Epidermal melanocyte (primary cell): ENCODE results near the gene SLC35F6.

Experiments used
- DNase-seq: peaks from one replicate; pipeline ENCODE4 v3.0.0; 2011; ENCODE audit warnings: low spot score; ENCODE audit not compliant: insufficient read length

Gene SLC35F6

GRCh38 chr2:26764078-26764887 lies at the start of gene SLC35F6:
Gene SLC35F6 (plus strand): TSS chr2:26764284. CDS start chr2:26764350, 66 bp downstream.
- peak; percentile 71 for DNase-seq

- no peak for DNase-seq
These were observed 48.4 kb upstream of the SLC35F6 start for GRCh38 chr2:26715528-26716270.

- DNase-seq: no peak
These were observed 47.7 kb upstream of the SLC35F6 start for GRCh38 chr2:26716340-26716739.

GRCh38 chr2:26716769-26717168 lies 47.3 kb upstream of the SLC35F6 start:
- DNase-seq: no peak

- DNase-seq: no peak
These were observed 46.7 kb upstream of the SLC35F6 start for GRCh38 chr2:26717362-26717761.

- no peak for DNase-seq
These were observed 45.0 kb upstream of the SLC35F6 start for GRCh38 chr2:26718949-26719686.

- DNase-seq: no peak
These were observed 43.6 kb upstream of the SLC35F6 start for GRCh38 chr2:26720322-26721114.

- DNase-seq: no peak
These were observed 42.7 kb upstream of the SLC35F6 start for GRCh38 chr2:26721115-26722032.

GRCh38 chr2:26722328-26722727 lies 41.8 kb upstream of the SLC35F6 start:
- DNase-seq: no peak

- no peak for DNase-seq
These were observed 41.2 kb upstream of the SLC35F6 start for GRCh38 chr2:26722911-26723310.

- no peak for DNase-seq
These were observed 40.6 kb upstream of the SLC35F6 start for GRCh38 chr2:26723475-26723874.

- no peak for DNase-seq
These were observed 39.9 kb upstream of the SLC35F6 start for GRCh38 chr2:26723991-26724750.

- DNase-seq: no peak
These were observed 39.1 kb upstream of the SLC35F6 start for GRCh38 chr2:26724784-26725520.

- no peak for DNase-seq
These were observed 38.6 kb upstream of the SLC35F6 start for GRCh38 chr2:26725521-26725820.

- DNase-seq: no peak
These were observed 37.9 kb upstream of the SLC35F6 start for GRCh38 chr2:26726228-26726627.

GRCh38 chr2:26727641-26728561 lies 36.2 kb upstream of the SLC35F6 start:
- no peak for DNase-seq

GRCh38 chr2:26729311-26729710 lies 34.8 kb upstream of the SLC35F6 start:
- no peak for DNase-seq
